ENCODE results near the gene NLRC3.
"Not testable (repeated sequence)": the region's sequence is repeated elsewhere in the genome, so short reads cannot be mapped to it uniquely, and the experiment has no call there.

Gene NLRC3

GRCh38 chr16:3612510-3613466, 35.6 kb upstream of the NLRC3 start:
- H3K27me3 ChIP-seq (ENCODE audit: insufficient read depth, low read length, poor library complexity): no peaks in the 10 kb centered on the region
- H4K8ac ChIP-seq (ENCODE audit: low read depth, low read length): no peak overlapping the region
- no CpG with 5 or more reads among the region's 34 CpGs for WGBS (ENCODE audit: extremely low coverage, insufficient coverage, low lambda C conversion rate)
- H3K79me1 ChIP-seq (ENCODE audit: low read length): peaks cover 9% of the 10 kb centered on the region
- H4K5ac ChIP-seq (ENCODE audit: low read length): no peak overlapping the region
- H2BK15ac ChIP-seq (replicated peaks; ENCODE audit: low read depth): no peak overlapping the region
- no peak overlapping the region for H3K18ac ChIP-seq (ENCODE audit: low read length)
- H3K9ac ChIP-seq (ENCODE audit: low read length): peak overlapping the region; percentile 18
- DNase-seq: no peak
- H3K23ac ChIP-seq (ENCODE audit: low read length): no peak overlapping the region
- H3K4ac ChIP-seq (ENCODE audit: low read depth, low read length): no peak overlapping the region
- no peak overlapping the region for H2AK5ac ChIP-seq (ENCODE audit: low read length)
- H2BK5ac ChIP-seq (ENCODE audit: low read length): no peak overlapping the region
- H3K4me2 ChIP-seq (ENCODE audit: low read length): peak overlapping the region; percentile 16
- peak overlapping the region; percentile 98 for H3K56ac ChIP-seq (ENCODE audit: low read length)
- no peak overlapping the region for H3K27ac ChIP-seq (ENCODE audit: low read depth, low read length)
- no peaks in the 10 kb centered on the region for H3K4me1 ChIP-seq (ENCODE audit: control insufficient read depth, low read depth, low read length)
- H2BK120ac ChIP-seq (ENCODE audit: low read depth, low read length): no peak overlapping the region
- no peaks in the 10 kb centered on the region for H3K36me3 ChIP-seq (ENCODE audit: control insufficient read depth, insufficient read depth, low read length)
- peaks cover 24% of the 10 kb centered on the region for H3K79me2 ChIP-seq (ENCODE audit: control insufficient read depth, insufficient read depth, low read length)
- no peak overlapping the region for H3K4me3 ChIP-seq (ENCODE audit: low read length)

DNA sequence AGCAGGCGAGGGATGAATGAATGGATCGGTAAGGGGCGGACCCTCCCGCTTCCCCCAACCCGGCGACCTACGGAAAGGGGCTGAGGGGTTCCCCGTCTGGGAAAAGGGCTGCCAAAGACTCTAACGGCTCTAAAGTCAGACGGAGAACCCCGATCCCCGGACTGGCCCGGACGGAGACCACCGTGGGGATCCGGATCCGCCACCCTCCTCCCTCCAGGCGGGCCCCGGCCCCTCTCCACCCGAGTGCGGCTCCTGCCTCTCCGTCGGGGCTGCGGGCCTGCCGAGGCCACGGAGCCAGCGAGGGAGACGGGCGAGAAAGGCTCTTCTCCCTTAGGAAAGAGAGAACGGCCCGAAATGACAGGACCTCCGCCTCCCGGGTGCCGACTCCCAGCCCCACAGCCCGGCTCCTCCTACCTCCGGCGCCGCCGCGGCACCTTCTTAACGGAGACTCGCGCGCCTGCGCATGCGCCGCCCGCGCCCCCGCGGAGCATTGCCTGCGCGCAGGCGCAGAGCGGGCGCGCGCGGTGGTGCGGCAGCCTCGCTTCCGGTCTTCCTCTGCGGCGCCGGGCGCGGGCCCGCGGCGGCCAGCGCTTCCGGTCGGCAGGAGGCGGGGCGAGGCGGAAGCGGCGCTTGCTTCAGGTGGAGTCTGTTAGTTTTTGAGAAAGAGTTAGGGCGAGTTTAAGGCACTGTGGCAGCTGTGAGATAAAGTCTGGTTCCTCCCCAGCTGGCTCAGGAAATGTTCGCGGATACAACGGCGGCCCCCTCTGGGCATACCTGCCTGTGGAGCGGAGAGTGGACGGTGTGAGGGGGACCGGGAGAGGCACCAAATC, 34.2 kb upstream of the NLRC3 start, which contains the start of gene SLX4:
Gene SLX4, minus strand, starts transcription at position 461 of the 830 bp plus-strand sequence. CDS start 2,642 bp downstream, outside the sequence.
- peak within 1 kb of the TSS; percentile 98 for H3K56ac ChIP-seq (ENCODE audit: low read length)
- H3K4me2 ChIP-seq (ENCODE audit: low read length): peak within 1 kb of the TSS; percentile 89
- peaks cover 24% of the 10 kb centered on the region for H3K79me2 ChIP-seq (ENCODE audit: control insufficient read depth, insufficient read depth, low read length)
- peak within 1 kb of the TSS; percentile 99 for H4K8ac ChIP-seq (ENCODE audit: low read depth, low read length)
- H2AK5ac ChIP-seq (ENCODE audit: low read length): peak within 1 kb of the TSS; percentile 38
- H3K23ac ChIP-seq (ENCODE audit: low read length): peak within 1 kb of the TSS; percentile 9
- no peak within 1 kb of the TSS for H2BK15ac ChIP-seq (replicated peaks; ENCODE audit: low read depth)
- peak within 1 kb of the TSS; percentile 99 for H3K9ac ChIP-seq (ENCODE audit: low read length)
- WGBS (ENCODE audit: extremely low coverage, insufficient coverage, low lambda C conversion rate): no CpG with 5 or more reads among the region's 86 CpGs
- peak within 1 kb of the TSS; percentile 74 for H3K4ac ChIP-seq (ENCODE audit: low read depth, low read length)
- H3K79me1 ChIP-seq (ENCODE audit: low read length): peaks cover 9% of the 10 kb centered on the region
- peak within 1 kb of the TSS; percentile 91 for H3K18ac ChIP-seq (ENCODE audit: low read length)
- H2BK5ac ChIP-seq (ENCODE audit: low read length): peak within 1 kb of the TSS; percentile 70
- no peak within 1 kb of the TSS for H2BK120ac ChIP-seq (ENCODE audit: low read depth, low read length)
- DNase-seq: peak; percentile 96
- peak within 1 kb of the TSS; percentile 96 for H3K4me3 ChIP-seq (ENCODE audit: low read length)
- H3K36me3 ChIP-seq (ENCODE audit: control insufficient read depth, insufficient read depth, low read length): no peaks in the 10 kb centered on the region
- H3K27ac ChIP-seq (ENCODE audit: low read depth, low read length): peak within 1 kb of the TSS; percentile 96
- H3K4me1 ChIP-seq (ENCODE audit: control insufficient read depth, low read depth, low read length): no peaks in the 10 kb centered on the region
- no peaks in the 10 kb centered on the region for H3K27me3 ChIP-seq (ENCODE audit: insufficient read depth, low read length, poor library complexity)
- no peak within 1 kb of the TSS for H4K5ac ChIP-seq (ENCODE audit: low read length)

DNA sequence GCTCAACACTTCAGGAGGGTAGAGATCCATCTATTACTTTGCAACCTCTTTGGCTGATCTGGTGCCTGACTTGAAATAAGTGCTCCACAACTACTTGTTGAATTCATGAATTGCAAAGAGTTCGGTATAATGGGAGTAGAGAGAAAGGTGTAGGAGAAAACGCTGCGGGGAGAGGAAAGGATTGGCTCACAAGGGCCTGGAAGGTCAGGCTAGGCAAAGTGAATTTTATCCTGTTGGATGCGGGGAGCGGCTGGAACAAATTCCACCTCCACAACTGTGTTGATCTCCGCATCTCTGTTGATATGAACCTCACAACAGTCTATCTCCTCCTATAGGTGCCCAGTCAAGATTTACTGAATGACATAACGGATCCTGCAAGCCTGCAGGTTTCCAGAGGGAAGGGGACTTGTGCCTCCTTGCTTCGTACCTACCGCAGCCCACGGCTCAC, 33.5 kb upstream of the NLRC3 start:
- Histone ChIP-seq H3K27ac (ENCODE audit: low read depth, low read length) (no peak overlapping the region), H3K23ac (ENCODE audit: low read length) (no peak overlapping the region), H4K5ac (ENCODE audit: low read length) (no peak overlapping the region), H3K4me2 (ENCODE audit: low read length) (peak overlapping the region; percentile 89), H3K36me3 (ENCODE audit: control insufficient read depth, insufficient read depth, low read length) (no peaks in the 10 kb centered on the region), H3K9ac (ENCODE audit: low read length) (peak overlapping the region; percentile 92), H3K4me3 (ENCODE audit: low read length) (peak overlapping the region; percentile 95), H3K4ac (ENCODE audit: low read depth, low read length) (no peak overlapping the region), H2AK5ac (ENCODE audit: low read length) (no peak overlapping the region), H3K79me2 (ENCODE audit: control insufficient read depth, insufficient read depth, low read length) (peaks cover 24% of the 10 kb centered on the region), H3K4me1 (ENCODE audit: control insufficient read depth, low read depth, low read length) (no peaks in the 10 kb centered on the region), H3K27me3 (ENCODE audit: insufficient read depth, low read length, poor library complexity) (no peaks in the 10 kb centered on the region), H3K56ac (ENCODE audit: low read length) (peak overlapping the region; percentile 94), H2BK5ac (ENCODE audit: low read length) (no peak overlapping the region), H2BK15ac (replicated peaks; ENCODE audit: low read depth) (no peak overlapping the region), H4K8ac (ENCODE audit: low read depth, low read length) (no peak overlapping the region), H2BK120ac (ENCODE audit: low read depth, low read length) (no peak overlapping the region), H3K18ac (ENCODE audit: low read length) (peak overlapping the region; percentile 91), H3K79me1 (ENCODE audit: low read length) (peaks cover 9% of the 10 kb centered on the region)
- no CpG with 5 or more reads among the region's 10 CpGs for WGBS (ENCODE audit: extremely low coverage, insufficient coverage, low lambda C conversion rate)
- DNase-seq: peak; percentile 46

- H2BK5ac ChIP-seq (ENCODE audit: low read length): no peak overlapping the region
- H3K79me2 ChIP-seq (ENCODE audit: control insufficient read depth, insufficient read depth, low read length): peaks cover 21% of the 10 kb centered on the region
- no peak overlapping the region for H3K18ac ChIP-seq (ENCODE audit: low read length)
- no peak overlapping the region for H4K5ac ChIP-seq (ENCODE audit: low read length)
- no peak overlapping the region for H3K23ac ChIP-seq (ENCODE audit: low read length)
- peak overlapping the region; percentile 92 for H3K9ac ChIP-seq (ENCODE audit: low read length)
- H2BK15ac ChIP-seq (replicated peaks; ENCODE audit: low read depth): no peak overlapping the region
- H4K8ac ChIP-seq (ENCODE audit: low read depth, low read length): no peak overlapping the region
- H3K4me2 ChIP-seq (ENCODE audit: low read length): no peak overlapping the region
- no peak overlapping the region for H3K4ac ChIP-seq (ENCODE audit: low read depth, low read length)
- no peaks in the 10 kb centered on the region for H3K36me3 ChIP-seq (ENCODE audit: control insufficient read depth, insufficient read depth, low read length)
- H3K56ac ChIP-seq (ENCODE audit: low read length): peak overlapping the region; percentile 25
- no peaks in the 10 kb centered on the region for H3K27me3 ChIP-seq (ENCODE audit: insufficient read depth, low read length, poor library complexity)
- H2BK120ac ChIP-seq (ENCODE audit: low read depth, low read length): no peak overlapping the region
- no peak overlapping the region for H2AK5ac ChIP-seq (ENCODE audit: low read length)
- WGBS (ENCODE audit: extremely low coverage, insufficient coverage, low lambda C conversion rate): no CpG with 5 or more reads among the region's 14 CpGs
- no peak overlapping the region for H3K4me3 ChIP-seq (ENCODE audit: low read length)
- H3K27ac ChIP-seq (ENCODE audit: low read depth, low read length): no peak overlapping the region
- H3K79me1 ChIP-seq (ENCODE audit: low read length): peaks cover 6% of the 10 kb centered on the region
- no peak for DNase-seq
- no peaks in the 10 kb centered on the region for H3K4me1 ChIP-seq (ENCODE audit: control insufficient read depth, low read depth, low read length)
Observed at GRCh38 chr16:3609895-3610697, 32.9 kb upstream of the NLRC3 start.

DNA sequence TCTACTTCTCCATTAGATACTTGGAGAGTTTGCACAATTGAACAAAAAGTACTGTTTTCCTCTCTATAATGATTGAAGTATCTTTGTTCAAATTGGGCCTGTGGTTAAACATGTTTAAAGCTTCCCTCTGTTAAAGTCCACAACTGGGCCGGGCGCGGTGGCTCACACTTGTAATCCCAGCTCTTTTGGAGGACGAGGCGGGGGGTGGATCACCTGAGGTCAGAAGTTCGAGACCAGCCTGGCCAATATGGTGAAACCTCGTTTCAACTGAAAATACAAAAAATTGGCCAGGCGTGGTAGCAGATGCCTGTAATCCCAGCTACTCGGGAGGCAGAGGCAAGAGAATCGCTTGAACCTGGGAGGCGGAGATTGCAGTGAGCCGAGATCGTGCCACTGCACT, 31.8 kb upstream of the NLRC3 start:
- not testable (repeated sequence) for H3K27ac ChIP-seq (ENCODE audit: low read depth, low read length); H2BK5ac ChIP-seq (ENCODE audit: low read length); DNase-seq; H3K18ac ChIP-seq (ENCODE audit: low read length); H2BK15ac ChIP-seq (replicated peaks; ENCODE audit: low read depth); H3K23ac ChIP-seq (ENCODE audit: low read length); H3K4ac ChIP-seq (ENCODE audit: low read depth, low read length); H3K56ac ChIP-seq (ENCODE audit: low read length); H3K79me1 ChIP-seq (ENCODE audit: low read length); H4K5ac ChIP-seq (ENCODE audit: low read length); H3K4me3 ChIP-seq (ENCODE audit: low read length); H3K36me3 ChIP-seq (ENCODE audit: control insufficient read depth, insufficient read depth, low read length); H4K8ac ChIP-seq (ENCODE audit: low read depth, low read length); H3K9ac ChIP-seq (ENCODE audit: low read length); H2AK5ac ChIP-seq (ENCODE audit: low read length); H2BK120ac ChIP-seq (ENCODE audit: low read depth, low read length); H3K4me1 ChIP-seq (ENCODE audit: control insufficient read depth, low read depth, low read length); H3K27me3 ChIP-seq (ENCODE audit: insufficient read depth, low read length, poor library complexity); H3K4me2 ChIP-seq (ENCODE audit: low read length)
- H3K79me2 ChIP-seq (ENCODE audit: control insufficient read depth, insufficient read depth, low read length): peaks cover 14% of the 10 kb centered on the region
- no CpG with 5 or more reads among the region's 13 CpGs for WGBS (ENCODE audit: extremely low coverage, insufficient coverage, low lambda C conversion rate)
